Activated CD8-positive, alpha-beta T cell treated with anti-CD3 and anti-CD28 coated beads for 36 hours (primary cell): ENCODE data around the gene LCE3B. TPM values are rescaled to one million over a fixed set of nuclear protein-coding genes. Genes with fewer than 3 reads are reported as not detected.

ENCODE experiments used
- ATAC-seq: fragments of 200-7000 bp; cut with Tn5 transposase; one replicate; pipeline ENCODE4 v1.10.0; 2021; ENCODE audit warnings: mild to moderate bottlenecking, moderate library complexity
- CTCF ChIA-PET: fragments of 350-600 bp; sonication (Branson Sonifier 250); formaldehyde crosslinking; loops from one replicate; lab custom pipeline; 2021; ENCODE audit warnings: antibody characterized with exemption; lab: Charles Lee
- POLR2A ChIA-PET: fragments of 350-600 bp; sonication (Branson Sonifier 250); formaldehyde crosslinking; loops from one replicate; lab custom pipeline; 2021; ENCODE audit warnings: antibody characterized with exemption; lab: Charles Lee
- DNase-seq: peaks from one replicate; pipeline ENCODE4 v3.0.0-alpha.2; 2020
- H3K27ac Mint-ChIP-seq: one replicate; pipeline ENCODE4 v1.8.0; 2021; ENCODE audit warnings: mild to moderate bottlenecking, mixed read lengths
- H3K27me3 Mint-ChIP-seq: one replicate; pipeline ENCODE4 v1.8.0; 2021; ENCODE audit warnings: mixed read lengths
- H3K36me3 Mint-ChIP-seq: one replicate; pipeline ENCODE4 v1.8.0; 2021; ENCODE audit warnings: low read depth, mixed read lengths
- H3K4me1 Mint-ChIP-seq: one replicate; pipeline ENCODE4 v1.8.0; 2021; ENCODE audit warnings: low read depth, mixed read lengths
- H3K4me3 Mint-ChIP-seq: one replicate; pipeline ENCODE4 v1.8.0; 2021; ENCODE audit warnings: mild to moderate bottlenecking, moderate library complexity, mixed read lengths
- H3K9me3 Mint-ChIP-seq: one replicate; pipeline ENCODE4 v1.8.0; 2021; ENCODE audit warnings: mixed read lengths
- CTCF ChIP-seq: fragments of 200-600 bp; IDR thresholded peaks from one replicate; pipeline ENCODE4 v1.8.0; 2022; ENCODE audit warnings: antibody characterized with exemption, mild to moderate bottlenecking
- intact Hi-C: fragments of 100-400 bp; cut with micrococcal nuclease; formaldehyde crosslinking; loops from one replicate; pipeline ENCODE4 v1.10.0; 2022
- total RNA-seq, 2 experiments: library from RNA; stranded (reverse); gene quantifications; one replicate each; pipeline ENCODE4 v1.2.3, GENCODE V29; 2021

LCE3B gene
- total RNA-seq, 2 experiments from 2014 or later = not detected

GRCh38 chr1:152580433-152580832 is 33.2 kb upstream of the LCE3B start, which contains the start of gene LCE3D:
Gene LCE3D, minus strand, starts transcription at chr1:152580516. Its CDS starts 580 bp downstream, at chr1:152579936.
- no peak within 1 kb of the TSS for H3K27ac Mint-ChIP-seq

GRCh38 chr1:152582647-152583046 is 31.0 kb upstream of the LCE3B start:
- no peak overlapping the region for H3K27ac Mint-ChIP-seq
- no peaks in the 10 kb centered on the region for H3K36me3 Mint-ChIP-seq
- H3K4me1 Mint-ChIP-seq = no peaks in the 10 kb centered on the region
- CTCF ChIA-PET = no interaction called here
- no peak for ATAC-seq
- TF ChIP-seq CTCF = no peak
- H3K9me3 Mint-ChIP-seq = no peaks in the 10 kb centered on the region
- DNase-seq = no peak
- no peak overlapping the region for H3K4me3 Mint-ChIP-seq
- H3K27me3 Mint-ChIP-seq = peaks cover 8% of the 10 kb centered on the region
- POLR2A ChIA-PET = no interaction called here
- intact Hi-C loops = no loop called here

More at GRCh38 chr1:152580433-152580832, 33.2 kb upstream of the LCE3B start, which contains the start of gene LCE3D:
- ATAC-seq (no peak), DNase-seq (no peak)
- ChIA-PET CTCF (no interaction called here), POLR2A (no interaction called here)
- Mint-ChIP-seq H3K27me3 (peaks cover 8% of the 10 kb centered on the region), H3K36me3 (no peaks in the 10 kb centered on the region), H3K9me3 (no peaks in the 10 kb centered on the region), H3K4me1 (no peaks in the 10 kb centered on the region), H3K4me3 (no peak within 1 kb of the TSS)
- intact Hi-C loops = no loop called here
- no peak for TF ChIP-seq CTCF

- no peak for DNase-seq
Measured at GRCh38 chr1:152585586-152585985, 28.0 kb upstream of the LCE3B start.

GRCh38 chr1:152596986-152597385 is 16.6 kb upstream of the LCE3B start:
- Mint-ChIP-seq H3K27ac (no peak overlapping the region), H3K36me3 (no peaks in the 10 kb centered on the region), H3K9me3 (no peaks in the 10 kb centered on the region), H3K4me1 (no peaks in the 10 kb centered on the region), H3K27me3 (no peaks in the 10 kb centered on the region), H3K4me3 (no peak overlapping the region)
- DNase-seq (no peak), ATAC-seq (no peak)
- intact Hi-C loops = no loop called here
- CTCF ChIA-PET = no interaction called here
- no peak for TF ChIP-seq CTCF
- POLR2A ChIA-PET = no interaction called here

More at GRCh38 chr1:152585586-152585985, 28.0 kb upstream of the LCE3B start:
- ChIA-PET CTCF (no interaction called here), POLR2A (no interaction called here)
- no peak for TF ChIP-seq CTCF
- Mint-ChIP-seq H3K4me1 (no peaks in the 10 kb centered on the region), H3K27me3 (peaks cover under 1% of the 10 kb centered on the region), H3K27ac (no peak overlapping the region), H3K36me3 (no peaks in the 10 kb centered on the region), H3K4me3 (no peak overlapping the region), H3K9me3 (no peaks in the 10 kb centered on the region)
- intact Hi-C loops = no loop called here
- ATAC-seq = no peak

- intact Hi-C loops = no loop called here
- Mint-ChIP-seq H3K27me3 (no peaks in the 10 kb centered on the region), H3K4me3 (no peak within 1 kb of the TSS), H3K36me3 (no peaks in the 10 kb centered on the region), H3K27ac (no peak within 1 kb of the TSS), H3K9me3 (no peaks in the 10 kb centered on the region), H3K4me1 (no peaks in the 10 kb centered on the region)
- ChIA-PET POLR2A (no interaction called here), CTCF (no interaction called here)
- DNase-seq (no peak), ATAC-seq (no peak)
- TF ChIP-seq CTCF = no peak
Measured at GRCh38 chr1:152599934-152600333, 13.7 kb upstream of the LCE3B start, which contains the start of gene LCE3C. Gene LCE3C, plus strand, starts transcription at chr1:152600234. Its CDS starts 498 bp downstream, at chr1:152600732.
